GM23338 (cell line): ENCODE results near the gene OR10C1. TPM values are rescaled to one million over a fixed set of nuclear protein-coding genes. Genes with fewer than 3 reads are reported as not detected.

Source experiments
- ATAC-seq: fragments of 200-7000 bp; cut with Tn5 transposase; 3 replicates; pipeline ENCODE4 v1.9.1; 2020
- DNase-seq: peaks from one replicate; pipeline ENCODE4 v3.0.0-alpha.2; 2015; ENCODE audit warnings: low spot score
- H2AFZ ChIP-seq: fragments of 200-600 bp; sonication (generic); 2 replicates; pipeline ENCODE4 v1.8.0; 2016; ENCODE audit warnings: antibody characterized with exemption, mild to moderate bottlenecking, moderate library complexity
- H3F3A ChIP-seq: fragments of 200-600 bp; sonication (generic); replicated peaks from 2 replicates; pipeline ENCODE4 v1.8.0; 2017; ENCODE audit warnings: antibody characterized with exemption, mixed run types, low read depth
- H3K27ac ChIP-seq: fragments of 200-600 bp; sonication (generic); 2 replicates; pipeline ENCODE4 v1.6.1; 2016; ENCODE audit warnings: low read depth
- H3K27me3 ChIP-seq: fragments of 200-600 bp; sonication (generic); 2 replicates; pipeline ENCODE4 v1.8.0; 2016; ENCODE audit warnings: mild to moderate bottlenecking, mixed run types, moderate library complexity; ENCODE audit not compliant: insufficient read depth
- H3K36me3 ChIP-seq: fragments of 200-600 bp; sonication (generic); 2 replicates; pipeline ENCODE4 v1.8.0; 2016; ENCODE audit warnings: mild to moderate bottlenecking; ENCODE audit not compliant: insufficient read depth
- H3K4me1 ChIP-seq: fragments of 200-600 bp; sonication (generic); 2 replicates; pipeline ENCODE4 v1.8.0; 2016; ENCODE audit warnings: mild to moderate bottlenecking, moderate library complexity; ENCODE audit not compliant: insufficient read depth
- H3K4me2 ChIP-seq: fragments of 200-600 bp; sonication (generic); 2 replicates; pipeline ENCODE4 v1.7.1; 2017; ENCODE audit warnings: mixed run types
- H3K4me3 ChIP-seq: fragments of 200-600 bp; sonication (generic); 2 replicates; pipeline ENCODE4 v1.6.1; 2016; ENCODE audit warnings: mixed run types
- H3K79me2 ChIP-seq: fragments of 200-600 bp; sonication (generic); replicated peaks from 2 replicates; pipeline ENCODE4 v1.8.0; 2017; ENCODE audit warnings: mild to moderate bottlenecking; ENCODE audit not compliant: insufficient read depth
- H3K9me2 ChIP-seq: fragments of 200-600 bp; sonication (generic); 2 replicates; pipeline ENCODE4 v1.8.0; 2017; ENCODE audit not compliant: insufficient read depth
- H4K20me1 ChIP-seq: fragments of 200-600 bp; sonication (generic); replicated peaks from 2 replicates; pipeline ENCODE4 v1.8.0; 2017; ENCODE audit warnings: mild to moderate bottlenecking; ENCODE audit not compliant: insufficient read depth
- H3K27ac Mint-ChIP-seq: 2 replicates; pipeline ENCODE4 v1.8.0; 2020; ENCODE audit warnings: inconsistent platforms, mild to moderate bottlenecking, moderate library complexity, mixed read lengths
- H3K27me3 Mint-ChIP-seq: 3 replicates; pipeline ENCODE4 v1.8.0; 2022; ENCODE audit warnings: low read depth, mild to moderate bottlenecking, moderate library complexity, mixed read lengths, inconsistent platforms; ENCODE audit not compliant: insufficient read depth, poor library complexity
- H3K36me3 Mint-ChIP-seq: 3 replicates; pipeline ENCODE4 v1.8.0; 2021; ENCODE audit warnings: low read depth, mild to moderate bottlenecking, inconsistent platforms, moderate library complexity, mixed read lengths
- H3K4me1 Mint-ChIP-seq: 3 replicates; pipeline ENCODE4 v1.8.0; 2020; ENCODE audit warnings: mild to moderate bottlenecking, inconsistent platforms, mixed read lengths
- H3K4me3 Mint-ChIP-seq: 3 replicates; pipeline ENCODE4 v1.8.0; 2021; ENCODE audit warnings: moderate library complexity, mild to moderate bottlenecking, inconsistent platforms, mixed read lengths
- H3K9me3 Mint-ChIP-seq: 3 replicates; pipeline ENCODE4 v1.8.0; 2020; ENCODE audit warnings: moderate library complexity, mild to moderate bottlenecking, inconsistent platforms, mixed read lengths
- CREB1 ChIP-seq: fragments of 250-450 bp; sonication (Bioruptor Pico); IDR thresholded peaks from 2 replicates; pipeline ENCODE4 v1.5.0; 2020; ENCODE audit warnings: low read depth, mild to moderate bottlenecking, moderate library complexity
- EZH2 ChIP-seq: fragments of 200-600 bp; sonication (generic); IDR thresholded peaks from one replicate; pipeline ENCODE4 v1.8.0; 2017; ENCODE audit warnings: antibody characterized with exemption, mild to moderate bottlenecking, low read depth; ENCODE audit not compliant: unreplicated experiment
- EZH2phosphoT487 ChIP-seq: fragments of 200-600 bp; sonication (generic); IDR thresholded peaks from one replicate; pipeline ENCODE4 v1.8.1; 2018; ENCODE audit warnings: antibody characterized with exemption; ENCODE audit not compliant: unreplicated experiment
- JUNB ChIP-seq: IDR thresholded peaks from one replicate; pipeline ENCODE4 v1.6.1; 2016; ENCODE audit warnings: antibody characterized with exemption; ENCODE audit not compliant: unreplicated experiment
- POLR2AphosphoS5 ChIP-seq: IDR thresholded peaks from 2 replicates; pipeline ENCODE4 v1.6.1; 2016; ENCODE audit warnings: antibody characterized with exemption, low read depth
- STAT1 ChIP-seq: IDR thresholded peaks from one replicate; pipeline ENCODE4 v1.6.1; 2016; ENCODE audit warnings: antibody characterized with exemption; ENCODE audit not compliant: unreplicated experiment
- ZNF114 ChIP-seq: fragments of 250-450 bp; sonication (Bioruptor Pico); IDR thresholded peaks from 2 replicates; pipeline ENCODE4 v1.5.0; 2020; ENCODE audit warnings: mild to moderate bottlenecking, moderate library complexity
- ZNF331 ChIP-seq: fragments of 250-450 bp; sonication (Bioruptor Pico); IDR thresholded peaks from 2 replicates; pipeline ENCODE4 v1.5.0; 2020; ENCODE audit warnings: low read depth, mild to moderate bottlenecking, moderate library complexity
- polyA plus RNA-seq: library from polyadenylated mRNA; unstranded; fragments of >200 nt; fragmentation: Nextera tagmentation; extraction: Ambion mirVana; gene quantifications from 2 replicates; pipeline ENCODE4 v1.2.1, GENCODE V29; 2016
- total RNA-seq: library from RNA; depleted of rRNA; stranded (reverse); fragments of >200 nt; shearing (Covaris generic); gene quantifications from 2 replicates; pipeline ENCODE4 v1.2.3, GENCODE V29; 2014
- TF ChIP-seq, protein P1 (sequence below), 2 experiments: fragments of 200-600 bp in 1 of 2; sonication (generic) in 1 of 2; conservative IDR thresholded peaks; 2 replicates each; pipeline versions ENCODE4 v1.5.1 to v1.6.1; 2016 to 2017; ENCODE audit warnings: antibody characterized with exemption in 2 of 2, low read depth in 2 of 2, mild to moderate bottlenecking in 2 of 2, moderate library complexity in 1 of 2
- TF ChIP-seq, protein P2 (sequence below): fragments of 250-450 bp; sonication (Bioruptor Pico); IDR thresholded peaks from 2 replicates; pipeline ENCODE4 v1.5.0; 2020; ENCODE audit warnings: mild to moderate bottlenecking, moderate library complexity
- TF ChIP-seq, protein P3 (sequence below): IDR thresholded peaks from one replicate; pipeline ENCODE4 v1.6.1; 2018; ENCODE audit warnings: antibody characterized with exemption; ENCODE audit not compliant: unreplicated experiment

The OR10C1 gene
- total and polyA plus RNA-seq, 2 experiments from 2014 or later, result not detected

- H3K36me3 Mint-ChIP-seq, result no peaks in the 10 kb centered on the region
- H3K27ac Mint-ChIP-seq, result no peak overlapping the region
- no peaks in the 10 kb centered on the region for H3F3A ChIP-seq
- H3K27me3 ChIP-seq, result no peaks in the 10 kb centered on the region
- H3K4me1 Mint-ChIP-seq, result no peaks in the 10 kb centered on the region
- no peaks in the 10 kb centered on the region; the same call in 2 of the 3 replicates for H3K9me3 Mint-ChIP-seq
- no peaks in the 10 kb centered on the region for H3K79me2 ChIP-seq
- 0 out of 2 replicates have a peak, but pooled peaks cover 8% of the 10 kb centered on the region for H3K9me2 ChIP-seq
- TF ChIP-seq ZNF114, result no peak
- no peak for TF ChIP-seq CREB1 (CRISPR knock-in tag)
- no peak for TF ChIP-seq POLR2AphosphoS5
- no peak for TF ChIP-seq EZH2phosphoT487
- TF ChIP-seq, protein P1, sequence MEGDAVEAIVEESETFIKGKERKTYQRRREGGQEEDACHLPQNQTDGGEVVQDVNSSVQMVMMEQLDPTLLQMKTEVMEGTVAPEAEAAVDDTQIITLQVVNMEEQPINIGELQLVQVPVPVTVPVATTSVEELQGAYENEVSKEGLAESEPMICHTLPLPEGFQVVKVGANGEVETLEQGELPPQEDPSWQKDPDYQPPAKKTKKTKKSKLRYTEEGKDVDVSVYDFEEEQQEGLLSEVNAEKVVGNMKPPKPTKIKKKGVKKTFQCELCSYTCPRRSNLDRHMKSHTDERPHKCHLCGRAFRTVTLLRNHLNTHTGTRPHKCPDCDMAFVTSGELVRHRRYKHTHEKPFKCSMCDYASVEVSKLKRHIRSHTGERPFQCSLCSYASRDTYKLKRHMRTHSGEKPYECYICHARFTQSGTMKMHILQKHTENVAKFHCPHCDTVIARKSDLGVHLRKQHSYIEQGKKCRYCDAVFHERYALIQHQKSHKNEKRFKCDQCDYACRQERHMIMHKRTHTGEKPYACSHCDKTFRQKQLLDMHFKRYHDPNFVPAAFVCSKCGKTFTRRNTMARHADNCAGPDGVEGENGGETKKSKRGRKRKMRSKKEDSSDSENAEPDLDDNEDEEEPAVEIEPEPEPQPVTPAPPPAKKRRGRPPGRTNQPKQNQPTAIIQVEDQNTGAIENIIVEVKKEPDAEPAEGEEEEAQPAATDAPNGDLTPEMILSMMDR (conservative IDR thresholded peaks at IDR 0.05; ENCODE audit: low read depth in 2 of 2), result no peak
- no peak for TF ChIP-seq EZH2
- no peak for TF ChIP-seq JUNB
- no peak for TF ChIP-seq STAT1
- TF ChIP-seq, protein P2, sequence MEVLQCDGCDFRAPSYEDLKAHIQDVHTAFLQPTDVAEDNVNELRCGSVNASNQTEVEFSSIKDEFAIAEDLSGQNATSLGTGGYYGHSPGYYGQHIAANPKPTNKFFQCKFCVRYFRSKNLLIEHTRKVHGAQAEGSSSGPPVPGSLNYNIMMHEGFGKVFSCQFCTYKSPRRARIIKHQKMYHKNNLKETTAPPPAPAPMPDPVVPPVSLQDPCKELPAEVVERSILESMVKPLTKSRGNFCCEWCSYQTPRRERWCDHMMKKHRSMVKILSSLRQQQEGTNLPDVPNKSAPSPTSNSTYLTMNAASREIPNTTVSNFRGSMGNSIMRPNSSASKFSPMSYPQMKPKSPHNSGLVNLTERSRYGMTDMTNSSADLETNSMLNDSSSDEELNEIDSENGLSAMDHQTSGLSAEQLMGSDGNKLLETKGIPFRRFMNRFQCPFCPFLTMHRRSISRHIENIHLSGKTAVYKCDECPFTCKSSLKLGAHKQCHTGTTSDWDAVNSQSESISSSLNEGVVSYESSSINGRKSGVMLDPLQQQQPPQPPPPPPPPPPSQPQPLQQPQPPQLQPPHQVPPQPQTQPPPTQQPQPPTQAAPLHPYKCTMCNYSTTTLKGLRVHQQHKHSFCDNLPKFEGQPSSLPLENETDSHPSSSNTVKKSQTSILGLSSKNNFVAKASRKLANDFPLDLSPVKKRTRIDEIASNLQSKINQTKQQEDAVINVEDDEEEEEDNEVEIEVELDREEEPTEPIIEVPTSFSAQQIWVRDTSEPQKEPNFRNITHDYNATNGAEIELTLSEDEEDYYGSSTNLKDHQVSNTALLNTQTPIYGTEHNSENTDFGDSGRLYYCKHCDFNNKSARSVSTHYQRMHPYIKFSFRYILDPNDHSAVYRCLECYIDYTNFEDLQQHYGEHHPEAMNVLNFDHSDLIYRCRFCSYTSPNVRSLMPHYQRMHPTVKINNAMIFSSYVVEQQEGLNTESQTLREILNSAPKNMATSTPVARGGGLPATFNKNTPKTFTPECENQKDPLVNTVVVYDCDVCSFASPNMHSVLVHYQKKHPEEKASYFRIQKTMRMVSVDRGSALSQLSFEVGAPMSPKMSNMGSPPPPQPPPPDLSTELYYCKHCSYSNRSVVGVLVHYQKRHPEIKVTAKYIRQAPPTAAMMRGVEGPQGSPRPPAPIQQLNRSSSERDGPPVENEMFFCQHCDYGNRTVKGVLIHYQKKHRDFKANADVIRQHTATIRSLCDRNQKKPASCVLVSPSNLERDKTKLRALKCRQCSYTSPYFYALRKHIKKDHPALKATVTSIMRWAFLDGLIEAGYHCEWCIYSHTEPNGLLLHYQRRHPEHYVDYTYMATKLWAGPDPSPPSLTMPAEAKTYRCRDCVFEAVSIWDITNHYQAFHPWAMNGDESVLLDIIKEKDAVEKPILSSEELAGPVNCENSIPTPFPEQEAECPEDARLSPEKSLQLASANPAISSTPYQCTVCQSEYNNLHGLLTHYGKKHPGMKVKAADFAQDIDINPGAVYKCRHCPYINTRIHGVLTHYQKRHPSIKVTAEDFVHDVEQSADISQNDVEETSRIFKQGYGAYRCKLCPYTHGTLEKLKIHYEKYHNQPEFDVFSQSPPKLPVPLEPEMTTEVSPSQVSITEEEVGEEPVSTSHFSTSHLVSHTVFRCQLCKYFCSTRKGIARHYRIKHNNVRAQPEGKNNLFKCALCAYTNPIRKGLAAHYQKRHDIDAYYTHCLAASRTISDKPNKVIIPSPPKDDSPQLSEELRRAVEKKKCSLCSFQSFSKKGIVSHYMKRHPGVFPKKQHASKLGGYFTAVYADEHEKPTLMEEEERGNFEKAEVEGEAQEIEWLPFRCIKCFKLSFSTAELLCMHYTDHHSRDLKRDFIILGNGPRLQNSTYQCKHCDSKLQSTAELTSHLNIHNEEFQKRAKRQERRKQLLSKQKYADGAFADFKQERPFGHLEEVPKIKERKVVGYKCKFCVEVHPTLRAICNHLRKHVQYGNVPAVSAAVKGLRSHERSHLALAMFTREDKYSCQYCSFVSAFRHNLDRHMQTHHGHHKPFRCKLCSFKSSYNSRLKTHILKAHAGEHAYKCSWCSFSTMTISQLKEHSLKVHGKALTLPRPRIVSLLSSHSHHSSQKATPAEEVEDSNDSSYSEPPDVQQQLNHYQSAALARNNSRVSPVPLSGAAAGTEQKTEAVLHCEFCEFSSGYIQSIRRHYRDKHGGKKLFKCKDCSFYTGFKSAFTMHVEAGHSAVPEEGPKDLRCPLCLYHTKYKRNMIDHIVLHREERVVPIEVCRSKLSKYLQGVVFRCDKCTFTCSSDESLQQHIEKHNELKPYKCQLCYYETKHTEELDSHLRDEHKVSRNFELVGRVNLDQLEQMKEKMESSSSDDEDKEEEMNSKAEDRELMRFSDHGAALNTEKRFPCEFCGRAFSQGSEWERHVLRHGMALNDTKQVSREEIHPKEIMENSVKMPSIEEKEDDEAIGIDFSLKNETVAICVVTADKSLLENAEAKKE (CRISPR knock-in tag), result no peak
- TF ChIP-seq, protein P3, sequence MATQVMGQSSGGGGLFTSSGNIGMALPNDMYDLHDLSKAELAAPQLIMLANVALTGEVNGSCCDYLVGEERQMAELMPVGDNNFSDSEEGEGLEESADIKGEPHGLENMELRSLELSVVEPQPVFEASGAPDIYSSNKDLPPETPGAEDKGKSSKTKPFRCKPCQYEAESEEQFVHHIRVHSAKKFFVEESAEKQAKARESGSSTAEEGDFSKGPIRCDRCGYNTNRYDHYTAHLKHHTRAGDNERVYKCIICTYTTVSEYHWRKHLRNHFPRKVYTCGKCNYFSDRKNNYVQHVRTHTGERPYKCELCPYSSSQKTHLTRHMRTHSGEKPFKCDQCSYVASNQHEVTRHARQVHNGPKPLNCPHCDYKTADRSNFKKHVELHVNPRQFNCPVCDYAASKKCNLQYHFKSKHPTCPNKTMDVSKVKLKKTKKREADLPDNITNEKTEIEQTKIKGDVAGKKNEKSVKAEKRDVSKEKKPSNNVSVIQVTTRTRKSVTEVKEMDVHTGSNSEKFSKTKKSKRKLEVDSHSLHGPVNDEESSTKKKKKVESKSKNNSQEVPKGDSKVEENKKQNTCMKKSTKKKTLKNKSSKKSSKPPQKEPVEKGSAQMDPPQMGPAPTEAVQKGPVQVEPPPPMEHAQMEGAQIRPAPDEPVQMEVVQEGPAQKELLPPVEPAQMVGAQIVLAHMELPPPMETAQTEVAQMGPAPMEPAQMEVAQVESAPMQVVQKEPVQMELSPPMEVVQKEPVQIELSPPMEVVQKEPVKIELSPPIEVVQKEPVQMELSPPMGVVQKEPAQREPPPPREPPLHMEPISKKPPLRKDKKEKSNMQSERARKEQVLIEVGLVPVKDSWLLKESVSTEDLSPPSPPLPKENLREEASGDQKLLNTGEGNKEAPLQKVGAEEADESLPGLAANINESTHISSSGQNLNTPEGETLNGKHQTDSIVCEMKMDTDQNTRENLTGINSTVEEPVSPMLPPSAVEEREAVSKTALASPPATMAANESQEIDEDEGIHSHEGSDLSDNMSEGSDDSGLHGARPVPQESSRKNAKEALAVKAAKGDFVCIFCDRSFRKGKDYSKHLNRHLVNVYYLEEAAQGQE, result no peak
- no peak for TF ChIP-seq ZNF331 (CRISPR knock-in tag)
- H3K36me3 ChIP-seq, result no peaks in the 10 kb centered on the region
- H3K27me3 Mint-ChIP-seq, result peaks cover 6% of the 10 kb centered on the region
- no peak overlapping the region for H3K27ac ChIP-seq
- no peak overlapping the region for H3K4me2 ChIP-seq
- ATAC-seq, result no peak
- H3K4me1 ChIP-seq, result no peaks in the 10 kb centered on the region
- DNase-seq, result no peak
- H3K4me3 ChIP-seq, result no peak overlapping the region
- H3K4me3 Mint-ChIP-seq, result no peak overlapping the region
- H4K20me1 ChIP-seq, result no peaks in the 10 kb centered on the region
- no peak overlapping the region for H2AFZ ChIP-seq
Observed at GRCh38 chr6:29483735-29484134, 44.6 kb downstream of the OR10C1 start.
